ENCODE data around the gene MKNK2.

DNA sequence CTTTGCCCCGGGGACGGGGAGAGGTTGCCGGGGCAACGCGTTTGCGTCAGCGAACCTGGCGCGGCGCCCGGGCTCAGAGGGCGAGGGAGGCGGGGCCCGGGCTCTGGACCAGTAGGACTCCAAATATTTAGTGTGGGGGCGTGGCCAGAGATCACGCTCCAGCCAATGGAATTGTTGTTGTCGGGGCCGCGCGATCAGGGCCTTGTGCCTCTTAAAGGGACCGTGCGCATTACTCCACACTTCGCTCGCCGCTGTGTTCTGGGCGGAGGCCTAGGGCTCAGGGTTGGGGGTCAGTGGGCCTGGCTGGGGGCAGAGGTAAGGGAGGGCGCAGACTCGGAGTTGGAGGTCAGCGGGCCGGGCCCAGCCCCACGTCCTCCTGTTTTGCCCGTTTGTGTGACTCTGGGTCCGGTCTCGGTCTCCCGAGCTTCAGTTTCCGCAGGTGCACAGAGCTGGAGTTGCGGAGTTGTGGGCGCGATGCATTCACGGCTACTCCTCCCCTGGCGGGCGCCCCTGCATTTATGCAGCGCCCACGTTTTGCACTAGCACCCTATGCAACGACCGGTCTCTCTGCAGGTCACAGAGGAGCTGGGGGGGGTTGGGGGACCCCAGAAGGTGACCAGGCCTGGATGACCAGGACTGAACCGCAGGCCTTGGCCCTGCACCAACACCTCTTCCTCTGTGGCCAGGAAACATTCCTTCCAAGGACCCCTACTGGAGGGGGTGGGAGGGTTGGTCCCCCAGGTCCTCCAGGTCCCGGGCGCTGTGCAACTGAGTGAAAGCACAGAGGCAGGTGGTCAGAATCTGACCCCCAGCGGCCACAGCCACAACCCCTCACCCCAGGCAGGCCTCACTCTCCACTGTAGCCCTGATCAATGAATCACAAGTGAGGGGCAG is 10.7 kb upstream of the MKNK2 start:
- TF ChIP-seq, protein P1, sequence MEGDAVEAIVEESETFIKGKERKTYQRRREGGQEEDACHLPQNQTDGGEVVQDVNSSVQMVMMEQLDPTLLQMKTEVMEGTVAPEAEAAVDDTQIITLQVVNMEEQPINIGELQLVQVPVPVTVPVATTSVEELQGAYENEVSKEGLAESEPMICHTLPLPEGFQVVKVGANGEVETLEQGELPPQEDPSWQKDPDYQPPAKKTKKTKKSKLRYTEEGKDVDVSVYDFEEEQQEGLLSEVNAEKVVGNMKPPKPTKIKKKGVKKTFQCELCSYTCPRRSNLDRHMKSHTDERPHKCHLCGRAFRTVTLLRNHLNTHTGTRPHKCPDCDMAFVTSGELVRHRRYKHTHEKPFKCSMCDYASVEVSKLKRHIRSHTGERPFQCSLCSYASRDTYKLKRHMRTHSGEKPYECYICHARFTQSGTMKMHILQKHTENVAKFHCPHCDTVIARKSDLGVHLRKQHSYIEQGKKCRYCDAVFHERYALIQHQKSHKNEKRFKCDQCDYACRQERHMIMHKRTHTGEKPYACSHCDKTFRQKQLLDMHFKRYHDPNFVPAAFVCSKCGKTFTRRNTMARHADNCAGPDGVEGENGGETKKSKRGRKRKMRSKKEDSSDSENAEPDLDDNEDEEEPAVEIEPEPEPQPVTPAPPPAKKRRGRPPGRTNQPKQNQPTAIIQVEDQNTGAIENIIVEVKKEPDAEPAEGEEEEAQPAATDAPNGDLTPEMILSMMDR (IDR thresholded peaks at IDR 0.05 in 8 of 11, conservative IDR thresholded peaks at IDR 0.05 in 3 of 11) = peak in 1 of 11 experiments; percentile 18
- peak; percentile 80 to 96 (median 91) for TF ChIP-seq POLR2AphosphoS5 (IDR thresholded peaks at IDR 0.05)
